HuH-7.5 (cell line): Measurements from ENCODE around the gene ZNF318.
"Not testable (repeated sequence)": the region's sequence is repeated elsewhere in the genome, so short reads cannot be mapped to it uniquely, and the experiment has no call there.

Experiments
- DNase-seq: peaks from one replicate; pipeline ENCODE4 v3.0.0; 2011; ENCODE audit warnings: low spot score

ZNF318 gene

DNA sequence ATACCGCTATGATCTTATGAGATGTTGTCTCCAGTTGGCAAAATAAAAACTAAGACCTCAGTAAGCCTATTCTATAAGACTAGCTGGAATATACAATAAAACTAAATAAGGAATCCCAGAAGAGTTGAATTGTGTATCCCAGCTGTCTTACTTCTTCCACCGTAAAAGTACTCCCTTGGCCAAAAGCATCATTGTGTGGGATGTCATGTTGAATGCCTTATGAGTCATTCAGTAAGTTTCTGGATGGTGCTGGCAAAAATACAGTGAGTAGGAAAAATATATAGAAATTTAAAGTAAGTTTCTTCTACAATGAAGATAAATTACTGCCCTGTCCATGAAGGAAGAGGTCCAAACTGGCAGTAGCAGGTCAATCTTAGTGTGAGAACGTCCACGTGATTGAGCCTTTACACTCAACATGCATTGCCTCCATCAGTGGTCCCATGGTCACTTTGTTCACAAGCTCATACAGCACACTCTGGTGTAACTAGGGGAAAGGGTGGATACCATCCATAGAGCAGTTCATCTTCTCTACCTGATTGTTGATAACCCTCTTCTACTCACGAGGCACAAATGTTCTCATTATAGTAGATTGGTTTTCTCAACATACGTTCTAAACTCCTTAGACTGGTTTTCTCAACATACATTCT is 13.7 kb upstream of the ZNF318 start:
- DNase-seq: no peak

DNA sequence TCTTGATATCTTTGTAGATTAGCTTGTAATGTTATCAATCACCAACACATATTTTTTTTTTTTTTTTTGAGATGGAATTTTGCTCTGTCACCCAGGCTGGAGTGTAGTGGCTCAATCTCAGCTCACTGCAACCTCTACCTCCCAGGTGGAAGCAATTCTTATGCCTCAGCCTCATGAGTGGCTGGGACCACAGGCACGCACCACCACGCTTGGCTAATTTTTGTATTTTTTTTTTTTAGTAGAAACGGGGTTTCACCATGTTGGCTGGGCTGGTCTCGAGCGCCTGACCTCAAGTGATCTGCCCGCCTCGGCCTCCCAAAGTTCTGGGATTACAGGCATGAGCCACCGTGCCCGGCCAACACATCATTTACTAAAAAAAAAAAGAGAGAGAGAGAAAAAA is 11.4 kb upstream of the ZNF318 start:
- not testable (repeated sequence) for DNase-seq

DNA sequence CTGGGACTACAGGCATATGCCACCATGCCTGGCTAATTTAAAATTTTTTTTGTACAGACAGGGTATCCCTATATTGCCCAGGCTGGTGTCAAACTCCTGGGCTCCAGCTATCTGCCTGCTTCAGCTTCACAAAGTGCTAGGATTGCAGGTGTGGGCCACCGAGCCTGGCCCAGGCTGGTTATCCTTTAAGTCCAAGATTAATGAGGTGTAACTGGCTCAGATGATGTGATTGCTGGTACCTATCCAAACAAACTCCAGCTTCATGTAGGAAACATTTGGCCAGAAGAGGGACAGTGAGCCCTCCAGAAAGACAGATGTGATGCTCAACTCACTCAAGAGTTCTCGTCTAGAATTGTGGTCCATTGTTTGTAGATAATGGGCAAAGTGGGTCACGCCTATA is 9.2 kb upstream of the ZNF318 start:
- no peak for DNase-seq

- no peak for DNase-seq
These were observed 8.3 kb upstream of the ZNF318 start for GRCh38 chr6:43377710-43378229.

- no peak for DNase-seq
These were observed 7.1 kb upstream of the ZNF318 start for GRCh38 chr6:43376551-43376981.

GRCh38 chr6:43375693-43376092 is 6.2 kb upstream of the ZNF318 start:
- no peak for DNase-seq

- no peak for DNase-seq
These were observed 3.9 kb upstream of the ZNF318 start for GRCh38 chr6:43373252-43373875.

GRCh38 chr6:43370003-43370580 is 645 bp upstream of the ZNF318 start:
- not testable (repeated sequence) for DNase-seq

GRCh38 chr6:43368259-43369160 is 937 bp downstream of the ZNF318 start:
- peak; percentile 60 for DNase-seq

- DNase-seq: no peak
These were observed 2.0 kb downstream of the ZNF318 start for GRCh38 chr6:43367245-43367984.

DNA sequence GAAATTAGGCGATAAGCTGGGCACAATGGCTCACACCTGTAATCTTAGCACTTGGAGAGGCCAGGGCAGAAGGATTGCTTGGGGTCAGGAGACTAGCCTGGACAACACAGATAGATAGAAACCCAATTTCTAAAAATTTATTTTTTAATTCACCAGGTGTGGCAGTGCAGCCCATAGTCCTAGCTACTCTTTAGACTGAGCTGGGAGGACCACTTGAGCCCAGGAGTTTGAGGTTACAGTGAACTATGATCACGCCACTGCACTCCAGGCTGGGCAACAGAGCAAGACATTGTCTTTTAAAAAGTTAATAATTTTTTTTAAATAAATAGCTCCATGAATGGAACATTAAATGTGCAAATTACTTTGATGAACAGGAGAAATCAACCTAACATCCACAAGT is 8.2 kb downstream of the ZNF318 start:
- DNase-seq: no peak

- no peak for DNase-seq
These were observed 9.6 kb downstream of the ZNF318 start for GRCh38 chr6:43359831-43360230.

DNA sequence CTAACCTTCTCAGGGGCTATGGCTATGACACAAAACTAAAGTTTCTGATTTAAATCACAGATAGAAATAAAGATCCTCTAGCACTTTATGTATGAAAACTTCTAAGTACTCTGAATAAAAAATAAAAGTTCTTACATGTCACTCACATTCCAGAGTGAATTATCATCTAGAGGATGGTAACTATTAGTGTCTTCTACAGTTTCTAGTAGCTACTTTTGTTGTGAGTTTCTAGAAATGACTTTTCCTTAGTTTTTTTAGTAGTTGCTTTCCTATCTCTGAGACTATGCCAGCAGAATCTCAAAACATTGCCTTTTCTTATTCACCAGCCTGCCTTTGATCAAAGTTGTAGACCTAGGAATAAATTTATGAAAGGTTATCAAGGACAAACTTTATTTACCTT is 10.1 kb downstream of the ZNF318 start:
- DNase-seq: no peak

GRCh38 chr6:43355862-43356590 is 13.4 kb downstream of the ZNF318 start:
- peak; percentile 23 for DNase-seq

DNA sequence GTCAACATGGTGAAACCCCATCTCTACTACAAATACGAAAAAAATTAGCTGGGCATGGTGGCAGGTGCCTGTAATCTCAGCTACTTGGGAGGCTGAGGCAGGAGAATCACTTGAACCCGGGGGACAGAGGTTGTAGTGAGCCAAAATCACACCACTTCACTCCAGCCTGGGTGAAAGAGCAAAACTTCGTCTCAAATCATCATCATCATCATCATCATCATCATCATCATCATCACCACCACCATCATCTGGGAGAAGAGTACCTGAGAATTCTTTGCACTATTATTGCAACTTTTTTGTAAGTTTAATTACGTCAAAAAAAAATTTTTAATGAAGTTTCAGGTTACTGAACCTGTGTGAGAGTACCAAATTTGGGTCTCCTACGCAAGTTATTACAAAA is 17.5 kb downstream of the ZNF318 start:
- not testable (repeated sequence) for DNase-seq

DNA sequence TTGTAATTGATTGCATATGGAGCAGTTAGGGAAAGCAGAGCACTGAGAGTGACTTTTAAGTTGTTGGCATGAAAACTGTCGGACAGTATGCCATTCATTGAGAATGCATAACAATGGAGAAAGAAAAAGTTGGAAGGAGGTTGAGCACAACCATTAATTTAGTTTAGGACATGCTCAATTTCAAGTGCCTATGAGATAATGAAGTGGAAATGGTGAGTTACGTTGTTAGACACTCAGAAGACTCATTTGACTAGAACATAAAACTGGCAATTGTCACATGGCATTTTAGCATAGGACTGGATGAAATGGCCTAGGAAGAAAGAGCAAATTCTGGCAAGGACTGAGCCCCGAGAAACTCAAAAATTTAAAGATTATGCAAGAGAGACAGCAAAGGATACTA is 22.0 kb downstream of the ZNF318 start:
- no peak for DNase-seq

GRCh38 chr6:43347021-43347420 is 22.4 kb downstream of the ZNF318 start:
- DNase-seq: no peak

- DNase-seq: not testable (repeated sequence)
These were observed 23.2 kb downstream of the ZNF318 start for GRCh38 chr6:43346243-43346642.

DNA sequence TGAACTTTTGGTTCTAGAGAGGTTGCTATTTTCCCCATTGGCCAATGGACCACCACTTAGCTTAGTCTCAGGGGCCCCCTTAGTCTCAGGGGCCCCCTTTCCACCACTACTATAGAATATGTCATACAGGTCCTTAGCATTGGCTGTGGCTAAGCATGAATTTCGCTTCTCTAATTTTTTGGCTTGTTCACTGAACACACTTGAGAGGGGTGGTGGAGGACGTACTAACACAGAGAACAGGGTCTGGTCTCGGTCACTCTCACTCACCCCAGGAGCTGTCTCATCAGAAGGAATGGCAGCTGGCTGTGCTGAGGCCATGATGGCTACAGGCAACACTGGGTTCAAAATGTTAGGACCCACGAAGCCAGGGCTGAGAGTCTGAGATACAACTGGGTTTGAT is 30.3 kb downstream of the ZNF318 start:
- no peak for DNase-seq

GRCh38 chr6:43338243-43338642 is 31.2 kb downstream of the ZNF318 start:
- DNase-seq: no peak

DNA sequence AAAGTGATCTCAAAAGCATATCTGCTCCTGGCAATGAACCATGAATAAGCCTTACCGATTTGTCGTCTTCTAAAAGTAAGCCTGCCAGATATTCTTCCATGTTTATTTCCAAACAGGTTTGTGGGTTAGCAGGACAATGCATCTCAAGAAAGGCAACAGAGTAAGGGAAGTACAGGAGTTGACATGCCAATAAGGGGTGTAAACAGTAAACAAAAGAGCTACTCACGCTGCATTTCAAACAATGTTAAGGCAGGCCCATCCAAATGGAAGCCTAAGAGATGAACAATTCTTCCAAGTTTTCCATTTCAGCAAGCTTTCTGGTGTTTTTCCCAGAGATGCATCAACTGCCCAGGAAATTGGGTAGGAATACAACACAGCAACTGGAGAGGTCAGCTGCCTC is 33.1 kb downstream of the ZNF318 start:
- no peak for DNase-seq
